Mammary epithelial cell (primary cell): ENCODE results near the gene HSPBAP1.

ENCODE experiments used
- EZH2 ChIP-seq: IDR thresholded peaks from 2 replicates; pipeline ENCODE4 v1.6.1; 2012; ENCODE audit warnings: low read length, inconsistent platforms, borderline replicate concordance
- TF ChIP-seq, protein P1 (sequence below), 2 donors: IDR thresholded peaks in 1 of 2; conservative IDR thresholded peaks in 1 of 2; 2 replicates each; pipeline ENCODE4 v1.5.1; 2011 to 2012; ENCODE audit warnings: inconsistent platforms in 2 of 2, low read length in 2 of 2, mild to moderate bottlenecking in 2 of 2, control low read depth in 1 of 2, low read depth in 1 of 2; ENCODE audit not compliant: insufficient read depth in 1 of 2; ENCODE audit errors: extremely low read depth in 1 of 2

DNA sequence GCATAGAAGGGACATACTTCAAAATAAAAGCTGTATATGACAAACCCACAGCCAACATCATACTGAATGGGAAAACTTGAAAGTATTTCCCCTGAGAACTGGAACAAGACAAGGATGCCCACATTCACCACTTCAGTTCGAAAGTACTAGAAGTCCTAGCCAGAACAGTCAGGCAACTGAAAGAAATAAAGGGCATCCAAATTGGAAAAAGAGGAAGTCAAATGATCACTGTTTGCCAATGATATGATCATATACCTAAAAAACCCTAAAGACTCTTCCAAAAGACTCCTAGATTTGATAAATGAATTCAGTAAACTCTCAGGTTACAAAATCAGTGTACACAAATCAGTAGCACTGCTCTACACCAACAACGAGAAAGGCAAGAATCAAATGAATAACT, 42.0 kb upstream of the HSPBAP1 start:
- TF ChIP-seq, protein P1, sequence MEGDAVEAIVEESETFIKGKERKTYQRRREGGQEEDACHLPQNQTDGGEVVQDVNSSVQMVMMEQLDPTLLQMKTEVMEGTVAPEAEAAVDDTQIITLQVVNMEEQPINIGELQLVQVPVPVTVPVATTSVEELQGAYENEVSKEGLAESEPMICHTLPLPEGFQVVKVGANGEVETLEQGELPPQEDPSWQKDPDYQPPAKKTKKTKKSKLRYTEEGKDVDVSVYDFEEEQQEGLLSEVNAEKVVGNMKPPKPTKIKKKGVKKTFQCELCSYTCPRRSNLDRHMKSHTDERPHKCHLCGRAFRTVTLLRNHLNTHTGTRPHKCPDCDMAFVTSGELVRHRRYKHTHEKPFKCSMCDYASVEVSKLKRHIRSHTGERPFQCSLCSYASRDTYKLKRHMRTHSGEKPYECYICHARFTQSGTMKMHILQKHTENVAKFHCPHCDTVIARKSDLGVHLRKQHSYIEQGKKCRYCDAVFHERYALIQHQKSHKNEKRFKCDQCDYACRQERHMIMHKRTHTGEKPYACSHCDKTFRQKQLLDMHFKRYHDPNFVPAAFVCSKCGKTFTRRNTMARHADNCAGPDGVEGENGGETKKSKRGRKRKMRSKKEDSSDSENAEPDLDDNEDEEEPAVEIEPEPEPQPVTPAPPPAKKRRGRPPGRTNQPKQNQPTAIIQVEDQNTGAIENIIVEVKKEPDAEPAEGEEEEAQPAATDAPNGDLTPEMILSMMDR (conservative IDR thresholded peaks at IDR 0.05 in 1 of 2, IDR thresholded peaks at IDR 0.05 in 1 of 2; ENCODE audit: extremely low read depth in 1 of 2, insufficient read depth in 1 of 2, low read depth in 1 of 2, low read length in 2 of 2), result no peak
- TF ChIP-seq EZH2, result no peak
